ENCODE data around the gene H2BK1.

DNA sequence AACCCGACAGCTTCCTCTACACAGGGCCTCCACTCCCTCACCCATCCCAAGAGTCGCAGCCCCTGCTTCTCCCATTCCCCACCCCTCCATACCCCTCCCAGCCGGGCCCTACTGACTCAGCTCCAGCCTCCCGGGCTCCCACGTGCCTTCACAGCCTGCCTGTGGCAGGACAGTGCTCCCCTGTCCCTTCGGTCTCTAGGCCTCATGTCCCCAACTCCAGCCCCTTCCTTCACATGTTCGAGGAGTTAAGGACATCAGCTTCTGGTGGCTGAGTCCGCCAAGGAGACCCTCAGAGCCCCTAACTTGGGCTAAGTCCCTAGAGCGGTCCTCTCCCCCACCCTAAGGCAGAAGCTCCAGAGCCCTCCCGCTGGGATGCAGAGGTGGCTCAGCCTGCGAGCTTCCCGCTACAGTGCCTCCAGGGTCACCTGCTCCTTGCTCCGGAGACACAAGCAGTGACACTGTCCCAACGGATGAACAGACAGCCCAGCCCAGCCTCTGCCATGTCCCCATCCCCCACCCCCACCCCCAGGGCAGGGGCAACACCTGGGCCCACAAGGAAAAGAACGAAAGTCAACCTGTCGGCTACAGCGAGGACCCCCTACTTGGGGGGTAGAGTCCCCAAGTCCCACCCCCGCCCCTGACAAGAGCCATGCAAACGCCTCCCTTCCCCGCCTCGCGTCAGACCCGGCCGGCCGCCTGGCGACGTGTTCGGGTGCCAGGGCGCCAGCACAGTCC is 37.5 kb upstream of the H2BK1 start:
- TF ChIP-seq, protein P1, sequence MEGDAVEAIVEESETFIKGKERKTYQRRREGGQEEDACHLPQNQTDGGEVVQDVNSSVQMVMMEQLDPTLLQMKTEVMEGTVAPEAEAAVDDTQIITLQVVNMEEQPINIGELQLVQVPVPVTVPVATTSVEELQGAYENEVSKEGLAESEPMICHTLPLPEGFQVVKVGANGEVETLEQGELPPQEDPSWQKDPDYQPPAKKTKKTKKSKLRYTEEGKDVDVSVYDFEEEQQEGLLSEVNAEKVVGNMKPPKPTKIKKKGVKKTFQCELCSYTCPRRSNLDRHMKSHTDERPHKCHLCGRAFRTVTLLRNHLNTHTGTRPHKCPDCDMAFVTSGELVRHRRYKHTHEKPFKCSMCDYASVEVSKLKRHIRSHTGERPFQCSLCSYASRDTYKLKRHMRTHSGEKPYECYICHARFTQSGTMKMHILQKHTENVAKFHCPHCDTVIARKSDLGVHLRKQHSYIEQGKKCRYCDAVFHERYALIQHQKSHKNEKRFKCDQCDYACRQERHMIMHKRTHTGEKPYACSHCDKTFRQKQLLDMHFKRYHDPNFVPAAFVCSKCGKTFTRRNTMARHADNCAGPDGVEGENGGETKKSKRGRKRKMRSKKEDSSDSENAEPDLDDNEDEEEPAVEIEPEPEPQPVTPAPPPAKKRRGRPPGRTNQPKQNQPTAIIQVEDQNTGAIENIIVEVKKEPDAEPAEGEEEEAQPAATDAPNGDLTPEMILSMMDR (IDR thresholded peaks at IDR 0.05) = no peak
- TF ChIP-seq POLR2A (IDR thresholded peaks at IDR 0.05) = no peak
- TF ChIP-seq EP300 (IDR thresholded peaks at IDR 0.05) = no peak

Measured in sigmoid colon (tissue), 4 donors.